Activated T-cell treated with anti-CD3 and anti-CD28 coated beads for 4 hours (primary cell): ENCODE measurements around the gene AP1G2.
A peak's percentile ranks its signal among the peaks of the same experiment; 100 is the strongest.
"Not testable (repeated sequence)": the region's sequence is repeated elsewhere in the genome, so short reads cannot be mapped to it uniquely, and the experiment has no call there.

Source experiments
- DNase-seq: peaks from one replicate; pipeline ENCODE4 v3.0.0-alpha.2; 2020

Gene AP1G2

GRCh38 chr14:23590198-23590597 lies 22.6 kb upstream of the AP1G2 start:
- no peak for DNase-seq

- no peak for DNase-seq
Observed at GRCh38 chr14:23589606-23590005, 22.0 kb upstream of the AP1G2 start.

- peak; percentile 50 for DNase-seq
Observed at GRCh38 chr14:23588884-23589598, 21.4 kb upstream of the AP1G2 start.

GRCh38 chr14:23584527-23585203 lies 17.1 kb upstream of the AP1G2 start:
- not testable (repeated sequence) for DNase-seq

- DNase-seq = not testable (repeated sequence)
Observed at GRCh38 chr14:23583761-23584526, 16.4 kb upstream of the AP1G2 start.

- no peak for DNase-seq
Observed at GRCh38 chr14:23582906-23583760, 15.5 kb upstream of the AP1G2 start.

- no peak for DNase-seq
Observed at GRCh38 chr14:23580948-23581281, 13.3 kb upstream of the AP1G2 start.

GRCh38 chr14:23580152-23580926 lies 12.7 kb upstream of the AP1G2 start:
- no peak for DNase-seq

- DNase-seq = no peak
Observed at GRCh38 chr14:23579739-23580138, 12.1 kb upstream of the AP1G2 start.

GRCh38 chr14:23579311-23579630 lies 11.7 kb upstream of the AP1G2 start:
- no peak for DNase-seq

- no peak for DNase-seq
Observed at GRCh38 chr14:23578560-23579310, 11.1 kb upstream of the AP1G2 start, which contains the start of gene JPH4. Gene JPH4 (minus strand): TSS chr14:23578790. CDS start chr14:23577453, 1,337 bp downstream.

- no peak for DNase-seq
Observed at GRCh38 chr14:23577710-23578392, 10.3 kb upstream of the AP1G2 start.

GRCh38 chr14:23577004-23577681 lies 9.6 kb upstream of the AP1G2 start:
- no peak for DNase-seq

- DNase-seq = no peak
Observed at GRCh38 chr14:23573384-23574015, 5.9 kb upstream of the AP1G2 start.

- no peak for DNase-seq
Observed at GRCh38 chr14:23572836-23573235, 5.2 kb upstream of the AP1G2 start.

- no peak for DNase-seq
Observed at GRCh38 chr14:23572524-23572828, 4.9 kb upstream of the AP1G2 start.

- no peak for DNase-seq
Observed at GRCh38 chr14:23571701-23572523, 4.3 kb upstream of the AP1G2 start.

GRCh38 chr14:23570806-23571483 lies 3.4 kb upstream of the AP1G2 start:
- DNase-seq = no peak
